LNCAP (cell line): ENCODE measurements around the gene NKD1.

ENCODE experiments used
- TF ChIP-seq, protein P1 (sequence below): fragments of 450-650 bp; IDR thresholded peaks from 2 replicates; pipeline ENCODE4 v1.5.1; 2017; ENCODE audit warnings: mild to moderate bottlenecking

The NKD1 gene

DNA sequence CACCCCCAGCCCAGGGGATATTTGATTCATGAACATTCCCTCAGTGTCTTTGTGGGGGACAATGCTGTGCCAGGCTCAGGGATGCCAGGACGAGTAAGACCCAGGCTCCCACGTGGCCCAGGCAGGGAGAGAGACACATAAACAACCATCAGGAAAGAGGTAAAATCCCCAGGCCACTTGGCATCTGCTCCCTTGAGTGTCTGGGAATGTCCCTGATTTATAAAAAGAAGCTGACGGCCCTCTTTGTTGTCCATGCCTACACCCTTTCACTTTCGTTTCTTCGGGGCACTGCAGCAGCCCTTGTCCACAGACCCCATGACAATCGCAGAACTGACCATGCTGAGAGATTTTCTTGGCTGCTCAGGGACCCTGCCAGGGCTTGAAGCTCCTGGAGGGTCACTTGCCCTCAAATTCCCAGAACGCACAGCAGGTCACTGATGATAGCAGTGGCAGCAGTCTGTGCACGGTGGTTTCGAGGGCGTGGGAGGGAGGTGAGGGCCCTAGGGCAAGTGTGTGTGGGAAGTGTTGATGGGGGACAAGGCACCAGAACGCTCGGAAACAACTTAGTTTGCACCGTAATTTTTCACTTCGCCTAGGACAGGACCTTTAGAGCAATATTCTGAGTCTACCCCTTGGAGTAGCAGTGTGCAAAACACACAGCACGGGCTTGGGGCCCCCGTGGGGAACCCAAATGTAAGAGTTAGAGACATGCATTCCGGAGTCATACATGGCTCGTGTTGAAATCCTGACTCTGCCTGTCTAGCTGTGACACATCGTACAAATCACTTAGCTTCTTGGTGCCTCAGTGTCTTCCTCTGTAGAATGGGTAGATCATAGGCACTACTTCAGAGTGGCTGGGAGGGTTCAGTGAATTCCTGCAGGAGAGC is 149.9 kb downstream of the NKD1 start:
- TF ChIP-seq, protein P1, sequence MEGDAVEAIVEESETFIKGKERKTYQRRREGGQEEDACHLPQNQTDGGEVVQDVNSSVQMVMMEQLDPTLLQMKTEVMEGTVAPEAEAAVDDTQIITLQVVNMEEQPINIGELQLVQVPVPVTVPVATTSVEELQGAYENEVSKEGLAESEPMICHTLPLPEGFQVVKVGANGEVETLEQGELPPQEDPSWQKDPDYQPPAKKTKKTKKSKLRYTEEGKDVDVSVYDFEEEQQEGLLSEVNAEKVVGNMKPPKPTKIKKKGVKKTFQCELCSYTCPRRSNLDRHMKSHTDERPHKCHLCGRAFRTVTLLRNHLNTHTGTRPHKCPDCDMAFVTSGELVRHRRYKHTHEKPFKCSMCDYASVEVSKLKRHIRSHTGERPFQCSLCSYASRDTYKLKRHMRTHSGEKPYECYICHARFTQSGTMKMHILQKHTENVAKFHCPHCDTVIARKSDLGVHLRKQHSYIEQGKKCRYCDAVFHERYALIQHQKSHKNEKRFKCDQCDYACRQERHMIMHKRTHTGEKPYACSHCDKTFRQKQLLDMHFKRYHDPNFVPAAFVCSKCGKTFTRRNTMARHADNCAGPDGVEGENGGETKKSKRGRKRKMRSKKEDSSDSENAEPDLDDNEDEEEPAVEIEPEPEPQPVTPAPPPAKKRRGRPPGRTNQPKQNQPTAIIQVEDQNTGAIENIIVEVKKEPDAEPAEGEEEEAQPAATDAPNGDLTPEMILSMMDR, result no peak
